ENCODE data around the gene CALR3.

- TF ChIP-seq CTCF (IDR thresholded peaks at IDR 0.05; ENCODE audit: insufficient read depth, low read length, poor library complexity, severe bottlenecking) (no peak), EZH2phosphoT487 (conservative IDR thresholded peaks at IDR 0.05; ENCODE audit: low read length) (no peak)
Measured at GRCh38 chr19:16454351-16454918, 41.5 kb downstream of the CALR3 start.

Measured in SU-DHL-6 (cell line).